ENCODE data around the gene ATP8B1. TPM values are rescaled to one million over a fixed set of nuclear protein-coding genes. Genes with fewer than 3 reads are reported as not detected.

The ATP8B1 gene
- total RNA-seq, 2 donors from 2014 or later: 33.5 to 103 TPM

DNA sequence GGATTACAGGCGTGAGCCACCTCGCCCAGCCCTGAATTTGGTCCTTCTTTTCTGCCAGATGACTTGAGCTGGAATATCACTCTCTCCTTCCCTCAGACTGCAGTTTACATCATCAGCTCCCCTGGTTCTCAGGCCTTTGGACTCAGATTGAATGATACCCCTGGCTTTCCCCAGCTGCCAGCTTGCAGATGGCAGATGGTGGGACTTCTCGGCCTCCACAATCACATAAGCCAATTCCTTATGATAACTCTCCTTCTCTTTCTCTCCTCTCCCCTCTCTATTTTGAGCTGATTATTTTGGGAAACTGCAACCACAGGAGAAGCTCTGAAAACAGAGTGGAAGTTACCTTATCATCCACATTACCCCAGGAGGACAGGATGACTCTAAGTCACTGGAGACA, 33.4 kb upstream of the ATP8B1 start:
- no peaks in the 10 kb centered on the region for H3K9me3 ChIP-seq
- intact Hi-C loops (cut with DNase I): no loop called here
- no peak overlapping the region for H3K27ac ChIP-seq
- no peak for DNase-seq (ENCODE audit: low spot score)
- H3K4me3 ChIP-seq: no peak overlapping the region
- H3K27me3 ChIP-seq (replicated peaks; ENCODE audit: insufficient read depth): no peaks in the 10 kb centered on the region
- no peaks in the 10 kb centered on the region for H3K36me3 ChIP-seq
- TF ChIP-seq, protein P1, sequence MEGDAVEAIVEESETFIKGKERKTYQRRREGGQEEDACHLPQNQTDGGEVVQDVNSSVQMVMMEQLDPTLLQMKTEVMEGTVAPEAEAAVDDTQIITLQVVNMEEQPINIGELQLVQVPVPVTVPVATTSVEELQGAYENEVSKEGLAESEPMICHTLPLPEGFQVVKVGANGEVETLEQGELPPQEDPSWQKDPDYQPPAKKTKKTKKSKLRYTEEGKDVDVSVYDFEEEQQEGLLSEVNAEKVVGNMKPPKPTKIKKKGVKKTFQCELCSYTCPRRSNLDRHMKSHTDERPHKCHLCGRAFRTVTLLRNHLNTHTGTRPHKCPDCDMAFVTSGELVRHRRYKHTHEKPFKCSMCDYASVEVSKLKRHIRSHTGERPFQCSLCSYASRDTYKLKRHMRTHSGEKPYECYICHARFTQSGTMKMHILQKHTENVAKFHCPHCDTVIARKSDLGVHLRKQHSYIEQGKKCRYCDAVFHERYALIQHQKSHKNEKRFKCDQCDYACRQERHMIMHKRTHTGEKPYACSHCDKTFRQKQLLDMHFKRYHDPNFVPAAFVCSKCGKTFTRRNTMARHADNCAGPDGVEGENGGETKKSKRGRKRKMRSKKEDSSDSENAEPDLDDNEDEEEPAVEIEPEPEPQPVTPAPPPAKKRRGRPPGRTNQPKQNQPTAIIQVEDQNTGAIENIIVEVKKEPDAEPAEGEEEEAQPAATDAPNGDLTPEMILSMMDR (IDR thresholded peaks at IDR 0.05): no peak
- TF ChIP-seq POLR2AphosphoS5 (IDR thresholded peaks at IDR 0.05) (no peak), POLR2A (IDR thresholded peaks at IDR 0.05) (no peak)
- 97% methylated on average over 3 of the region's 3 CpGs for WGBS
- H3K4me1 ChIP-seq (replicated peaks): no peaks in the 10 kb centered on the region

DNA sequence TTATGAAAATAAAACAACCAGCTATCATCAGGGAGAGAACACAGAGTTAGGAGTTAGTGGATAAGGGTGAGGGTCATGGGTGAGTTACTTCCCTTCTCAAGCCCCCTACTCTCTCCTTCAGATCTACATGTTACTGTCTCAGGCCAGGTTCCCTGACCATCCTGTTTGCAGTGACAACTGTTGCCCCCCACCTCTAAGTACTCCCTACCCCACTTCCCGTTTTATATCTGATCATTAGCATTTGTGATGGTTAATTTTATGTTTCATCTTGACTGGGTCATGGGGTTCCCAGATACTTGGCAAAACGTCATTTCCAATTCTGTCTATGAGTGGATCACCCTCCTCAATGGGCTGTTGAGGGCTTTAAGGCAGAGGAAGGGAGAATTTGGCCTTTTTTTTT, 32.8 kb upstream of the ATP8B1 start:
- Histone ChIP-seq H3K9me3 (no peaks in the 10 kb centered on the region), H3K4me1 (replicated peaks) (no peaks in the 10 kb centered on the region), H3K27ac (no peak overlapping the region), H3K27me3 (replicated peaks; ENCODE audit: insufficient read depth) (no peaks in the 10 kb centered on the region), H3K4me3 (no peak overlapping the region), H3K36me3 (no peaks in the 10 kb centered on the region)
- intact Hi-C loops (cut with DNase I): no loop called here
- DNase-seq (ENCODE audit: low spot score): no peak
- 91% methylated on average over 2 of the region's 2 CpGs for WGBS
- TF ChIP-seq POLR2A (IDR thresholded peaks at IDR 0.05) (no peak), POLR2AphosphoS5 (IDR thresholded peaks at IDR 0.05) (no peak)
- TF ChIP-seq, protein P1 (IDR thresholded peaks at IDR 0.05): no peak

DNA sequence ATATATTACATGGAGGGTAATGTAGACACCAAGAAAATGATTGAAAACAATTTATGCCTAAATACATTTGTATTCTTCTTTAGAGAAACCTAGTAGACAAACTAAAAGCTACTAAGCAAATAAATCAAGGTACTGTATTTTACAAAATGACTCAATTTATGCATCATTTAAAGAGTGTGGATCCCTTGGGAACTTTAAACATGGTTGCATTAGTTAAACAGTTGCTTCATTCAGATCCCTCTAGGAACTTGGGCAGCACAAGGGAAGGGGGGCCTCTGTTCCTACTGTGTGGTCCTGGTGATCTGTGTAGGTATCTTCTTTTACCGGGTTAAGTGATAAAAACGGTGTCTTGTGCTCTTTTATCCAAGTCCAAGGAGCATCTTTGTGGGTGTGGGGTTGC, 31.5 kb upstream of the ATP8B1 start:
- H3K27me3 ChIP-seq (replicated peaks; ENCODE audit: insufficient read depth): no peaks in the 10 kb centered on the region
- DNase-seq (ENCODE audit: low spot score): no peak
- 73% methylated on average over 2 of the region's 2 CpGs for WGBS
- no peaks in the 10 kb centered on the region for H3K36me3 ChIP-seq
- intact Hi-C loops (cut with DNase I): no loop called here
- H3K9me3 ChIP-seq: no peaks in the 10 kb centered on the region
- TF ChIP-seq POLR2A (IDR thresholded peaks at IDR 0.05) (no peak), POLR2AphosphoS5 (IDR thresholded peaks at IDR 0.05) (no peak)
- TF ChIP-seq, protein P1 (IDR thresholded peaks at IDR 0.05): no peak
- no peaks in the 10 kb centered on the region for H3K4me1 ChIP-seq (replicated peaks)
- no peak overlapping the region for H3K4me3 ChIP-seq
- H3K27ac ChIP-seq: no peak overlapping the region

DNA sequence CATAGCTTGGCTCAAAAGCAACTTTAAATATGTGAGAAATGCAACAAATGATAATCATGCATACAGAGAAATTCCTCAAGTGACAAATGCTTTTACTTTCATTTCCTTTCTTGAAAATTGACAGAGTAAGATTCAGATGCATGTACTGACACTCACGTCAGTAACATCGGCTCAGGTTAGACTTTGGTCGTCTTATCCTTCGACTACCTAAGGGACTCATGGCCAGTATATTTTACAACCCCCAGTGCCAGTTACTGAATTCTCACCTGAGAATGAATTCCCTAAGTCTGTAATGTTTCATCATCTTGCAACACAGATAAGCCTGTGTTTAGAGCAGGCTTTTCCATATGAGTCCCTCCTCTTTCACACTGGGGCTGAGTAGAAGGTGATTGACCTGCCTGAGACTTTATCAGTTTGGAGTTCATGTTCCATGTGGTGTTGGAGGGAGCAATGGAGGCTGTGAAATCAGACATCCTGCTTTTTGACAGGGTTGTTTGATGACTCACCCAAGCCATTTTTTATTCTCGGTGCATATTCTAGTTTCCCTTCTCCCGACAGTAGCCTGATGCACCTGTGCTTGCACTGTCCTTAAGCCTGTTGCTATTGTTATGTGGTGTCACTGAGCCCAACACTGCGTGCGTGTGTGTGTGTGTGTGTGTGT, 30.5 kb upstream of the ATP8B1 start:
- Histone ChIP-seq H3K36me3 (no peaks in the 10 kb centered on the region), H3K9me3 (no peaks in the 10 kb centered on the region), H3K4me3 (no peak overlapping the region), H3K4me1 (replicated peaks) (no peaks in the 10 kb centered on the region), H3K27ac (no peak overlapping the region), H3K27me3 (replicated peaks; ENCODE audit: insufficient read depth) (no peaks in the 10 kb centered on the region)
- DNase-seq (ENCODE audit: low spot score): no peak
- intact Hi-C loops (cut with DNase I): no loop called here
- 79% methylated on average over 8 of the region's 8 CpGs for WGBS
- TF ChIP-seq, protein P1 (IDR thresholded peaks at IDR 0.05): no peak
- no peak for TF ChIP-seq POLR2AphosphoS5 (IDR thresholded peaks at IDR 0.05)
- no peak for TF ChIP-seq POLR2A (IDR thresholded peaks at IDR 0.05)

DNA sequence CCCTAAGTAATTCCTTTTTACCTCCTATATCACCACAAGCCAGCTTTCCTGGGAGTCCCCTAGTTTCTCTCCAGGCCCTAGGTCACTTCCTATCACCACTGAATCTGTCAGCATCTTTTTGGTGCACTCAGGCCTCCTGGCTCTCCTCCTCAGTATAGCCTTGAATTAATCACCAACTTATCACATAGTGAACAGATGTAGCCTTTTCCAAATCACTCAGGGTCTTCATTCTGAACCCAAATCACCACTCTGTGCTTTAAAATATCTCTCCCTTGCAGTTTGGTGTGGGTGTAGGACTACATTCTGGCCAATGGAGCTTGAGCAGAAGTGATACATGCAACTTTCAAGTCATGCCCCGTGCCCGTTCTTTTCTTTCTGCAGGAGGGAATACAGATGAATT, 29.6 kb upstream of the ATP8B1 start:
- DNase-seq (ENCODE audit: low spot score): no peak
- Histone ChIP-seq H3K4me3 (no peak overlapping the region), H3K9me3 (no peaks in the 10 kb centered on the region), H3K4me1 (replicated peaks) (no peaks in the 10 kb centered on the region), H3K27me3 (replicated peaks; ENCODE audit: insufficient read depth) (no peaks in the 10 kb centered on the region), H3K36me3 (no peaks in the 10 kb centered on the region), H3K27ac (no peak overlapping the region)
- no peak for TF ChIP-seq POLR2AphosphoS5 (IDR thresholded peaks at IDR 0.05)
- TF ChIP-seq POLR2A (IDR thresholded peaks at IDR 0.05): no peak
- TF ChIP-seq, protein P1 (IDR thresholded peaks at IDR 0.05): no peak
- intact Hi-C loops (cut with DNase I): no loop called here
- 93% methylated on average over 2 of the region's 2 CpGs for WGBS

All from prostate gland (tissue), 2 donors.